Fibroblast of lung (primary cell): ENCODE results near the gene ATP1B3. TPM values are rescaled to one million over a fixed set of nuclear protein-coding genes. Genes with fewer than 3 reads are reported as not detected.

ENCODE experiments used
- DNase-seq, 2 donors: peaks; one replicate each; pipeline versions ENCODE4 v3.0.0 to v3.0.0-alpha.2; 2010; ENCODE audit warnings: low read depth in 2 of 2
- H2AFZ ChIP-seq: 2 replicates; pipeline ENCODE4 v1.5.1; 2012; ENCODE audit warnings: low read length, control low read depth, inconsistent platforms
- H3K27ac ChIP-seq: 2 replicates; pipeline ENCODE4 v1.5.1; 2011; ENCODE audit warnings: low read length, control low read depth; ENCODE audit not compliant: insufficient read depth
- H3K27me3 ChIP-seq: 2 replicates; pipeline ENCODE4 v1.5.1; 2011; ENCODE audit warnings: mild to moderate bottlenecking, low read length; ENCODE audit not compliant: control insufficient read depth, insufficient read depth
- H3K36me3 ChIP-seq: 2 replicates; pipeline ENCODE4 v1.5.1; 2011; ENCODE audit warnings: low read length; ENCODE audit not compliant: control insufficient read depth, insufficient read depth
- H3K4me1 ChIP-seq: 2 replicates; pipeline ENCODE4 v1.5.1; 2011; ENCODE audit warnings: low read length; ENCODE audit not compliant: control insufficient read depth, insufficient read depth; ENCODE audit errors: extremely low read depth
- H3K4me2 ChIP-seq: 2 replicates; pipeline ENCODE4 v1.5.1; 2011; ENCODE audit warnings: low read length, control low read depth; ENCODE audit not compliant: insufficient read depth; ENCODE audit errors: extremely low read depth
- H3K4me3 ChIP-seq, 4 experiments: fragments of 200-600 bp in 1 of 4; sonication (generic) in 1 of 4; replicated peaks in 1 of 4; 2 replicates each; pipeline ENCODE4 v1.5.1; 2011 to 2016; ENCODE audit warnings: low read length in 4 of 4, low read depth in 3 of 4, mild to moderate bottlenecking in 3 of 4, control low read depth in 2 of 4, inconsistent platforms in 1 of 4, mixed read lengths in 1 of 4; ENCODE audit not compliant: insufficient read depth in 1 of 4; ENCODE audit errors: control extremely low read depth in 1 of 4
- H3K79me2 ChIP-seq: 2 replicates; pipeline ENCODE4 v1.5.1; 2012; ENCODE audit warnings: mild to moderate bottlenecking, low read length, inconsistent platforms; ENCODE audit not compliant: control insufficient read depth, insufficient read depth
- H3K9ac ChIP-seq: 2 replicates; pipeline ENCODE4 v1.5.1; 2011; ENCODE audit warnings: mild to moderate bottlenecking, low read length, control low read depth; ENCODE audit not compliant: insufficient read depth
- H3K9me3 ChIP-seq: 2 replicates; pipeline ENCODE4 v1.5.1; 2012; ENCODE audit warnings: low read depth, low read length; ENCODE audit not compliant: control insufficient read depth, insufficient read depth
- H4K20me1 ChIP-seq: 2 replicates; pipeline ENCODE4 v1.5.1; 2011; ENCODE audit warnings: low read length; ENCODE audit not compliant: control insufficient read depth, insufficient read depth; ENCODE audit errors: extremely low read depth
- EZH2 ChIP-seq: IDR thresholded peaks from 2 replicates; pipeline ENCODE4 v1.5.1; 2012; ENCODE audit warnings: low read length, control low read depth, mild to moderate bottlenecking; ENCODE audit errors: missing control alignments
- polyA minus RNA-seq: library from RNA; depleted of rRNA, polyadenylated mRNA; stranded (reverse); fragments of >200 nt; gene quantifications from 2 replicates; pipeline ENCODE4 v1.2.3, GENCODE V29; 2011; ENCODE audit warnings: low replicate concordance
- polyA plus RNA-seq, 2 donors: library from polyadenylated mRNA; depleted of rRNA in 1 of 2; stranded (reverse) in 1 of 2; unstranded in 1 of 2; fragments of >200 nt; gene quantifications; 2 replicates each; pipeline ENCODE4 v1.2.1, GENCODE V29; 2011 to 2012; ENCODE audit warnings: missing spikeins in 1 of 2
- total RNA-seq: library from RNA; depleted of rRNA; stranded (reverse); fragments of >200 nt; gene quantifications from 2 replicates; pipeline ENCODE4 v1.2.1, GENCODE V29; 2014
- TF ChIP-seq, protein P1 (sequence below), 2 donors: IDR thresholded peaks in 1 of 2; conservative IDR thresholded peaks in 1 of 2; 1 replicate in 1 of 2; 2 replicates in 1 of 2; pipeline ENCODE4 v1.5.1; 2011 to 2012; ENCODE audit warnings: low read length in 2 of 2, control low read depth in 1 of 2, inconsistent platforms in 1 of 2, low read depth in 1 of 2, mild to moderate bottlenecking in 1 of 2

ATP1B3 gene
- total RNA-seq (24.7 and 55.8 TPM in 2 replicates), polyA plus RNA-seq (243 and 257 TPM in 2 replicates), polyA minus RNA-seq (36.0 and 44.8 TPM in 2 replicates)
- polyA plus RNA-seq (2012) = 142 and 165 TPM in 2 replicates

GRCh38 chr3:141876381-141876890 is at the start of gene ATP1B3:
Gene ATP1B3, plus strand, starts transcription at chr3:141876643. Its CDS starts 159 bp downstream, at chr3:141876802.
- H3K27ac ChIP-seq = peak within 1 kb of the TSS; percentile 94
- H3K4me1 ChIP-seq = peaks cover 4% of the 10 kb centered on the region
- TF ChIP-seq, protein P1, sequence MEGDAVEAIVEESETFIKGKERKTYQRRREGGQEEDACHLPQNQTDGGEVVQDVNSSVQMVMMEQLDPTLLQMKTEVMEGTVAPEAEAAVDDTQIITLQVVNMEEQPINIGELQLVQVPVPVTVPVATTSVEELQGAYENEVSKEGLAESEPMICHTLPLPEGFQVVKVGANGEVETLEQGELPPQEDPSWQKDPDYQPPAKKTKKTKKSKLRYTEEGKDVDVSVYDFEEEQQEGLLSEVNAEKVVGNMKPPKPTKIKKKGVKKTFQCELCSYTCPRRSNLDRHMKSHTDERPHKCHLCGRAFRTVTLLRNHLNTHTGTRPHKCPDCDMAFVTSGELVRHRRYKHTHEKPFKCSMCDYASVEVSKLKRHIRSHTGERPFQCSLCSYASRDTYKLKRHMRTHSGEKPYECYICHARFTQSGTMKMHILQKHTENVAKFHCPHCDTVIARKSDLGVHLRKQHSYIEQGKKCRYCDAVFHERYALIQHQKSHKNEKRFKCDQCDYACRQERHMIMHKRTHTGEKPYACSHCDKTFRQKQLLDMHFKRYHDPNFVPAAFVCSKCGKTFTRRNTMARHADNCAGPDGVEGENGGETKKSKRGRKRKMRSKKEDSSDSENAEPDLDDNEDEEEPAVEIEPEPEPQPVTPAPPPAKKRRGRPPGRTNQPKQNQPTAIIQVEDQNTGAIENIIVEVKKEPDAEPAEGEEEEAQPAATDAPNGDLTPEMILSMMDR (conservative IDR thresholded peaks at IDR 0.05 in 1 of 2, IDR thresholded peaks at IDR 0.05 in 1 of 2; ENCODE audit: low read depth in 1 of 2, low read length in 2 of 2) = no peak
- TF ChIP-seq EZH2 = no peak
- peak within 1 kb of the TSS; percentile 97 for H2AFZ ChIP-seq
- no peaks in the 10 kb centered on the region for H3K36me3 ChIP-seq
- no peaks in the 10 kb centered on the region for H4K20me1 ChIP-seq
- H3K4me2 ChIP-seq = peak within 1 kb of the TSS; percentile 90
- H3K4me3 ChIP-seq = peak within 1 kb of the TSS; percentile 77 to 94 (median 89)
- peaks cover 43% of the 10 kb centered on the region for H3K79me2 ChIP-seq
- no peaks in the 10 kb centered on the region for H3K27me3 ChIP-seq
- DNase-seq = peak; percentile 76 to 83
- H3K9ac ChIP-seq = peak within 1 kb of the TSS; percentile 93
- no peaks in the 10 kb centered on the region for H3K9me3 ChIP-seq

DNA sequence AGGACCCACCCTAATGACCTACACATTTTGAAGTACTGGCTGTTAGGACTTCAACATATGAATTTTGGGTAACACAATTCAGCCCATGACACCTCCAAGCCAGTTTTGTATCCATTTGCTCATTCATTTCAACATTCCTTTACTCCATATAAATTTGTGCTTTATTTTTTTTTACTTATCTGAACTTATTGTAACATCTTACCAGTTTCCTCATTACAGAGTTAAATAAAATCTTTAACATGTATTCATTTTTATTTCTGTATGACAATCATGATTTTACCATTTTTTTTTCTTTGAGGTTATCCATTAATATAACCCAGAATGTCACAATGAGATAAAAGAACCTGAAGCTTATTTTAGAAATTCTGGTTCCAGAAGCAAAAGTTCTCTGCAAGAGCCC is 48.0 kb upstream of the ATP1B3 start:
- Histone ChIP-seq H3K4me1 (no peaks in the 10 kb centered on the region), H3K4me3 (no peak overlapping the region), H3K4me2 (no peak overlapping the region), H2AFZ (no peak overlapping the region), H3K9me3 (no peaks in the 10 kb centered on the region), H3K79me2 (no peaks in the 10 kb centered on the region), H3K27me3 (peaks cover 5% of the 10 kb centered on the region), H4K20me1 (no peaks in the 10 kb centered on the region), H3K36me3 (no peaks in the 10 kb centered on the region), H3K9ac (no peak overlapping the region), H3K27ac (no peak overlapping the region)
- TF ChIP-seq, protein P1 (conservative IDR thresholded peaks at IDR 0.05 in 1 of 2, IDR thresholded peaks at IDR 0.05 in 1 of 2; ENCODE audit: low read depth in 1 of 2, low read length in 2 of 2) = no peak
- no peak for TF ChIP-seq EZH2
- no peak for DNase-seq

DNA sequence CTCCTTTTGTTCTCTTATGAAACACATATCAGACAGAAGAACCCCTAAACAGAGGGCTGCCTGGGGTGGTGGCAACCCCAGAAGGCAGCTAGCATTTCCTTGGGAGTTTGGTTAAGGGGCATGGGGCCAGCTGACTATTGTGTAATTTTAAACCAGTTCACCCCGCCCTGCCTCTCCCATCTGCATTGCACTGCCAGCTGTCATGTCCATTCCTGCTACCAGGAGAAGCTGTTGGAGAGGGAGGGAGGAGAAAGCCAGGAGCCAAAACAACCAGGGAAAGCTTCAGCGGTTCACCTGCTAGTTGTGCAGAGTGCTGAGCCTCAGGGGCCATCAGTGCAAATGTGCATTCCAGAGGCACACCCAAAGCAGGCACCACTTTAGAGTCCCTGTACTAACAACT is 47.6 kb upstream of the ATP1B3 start:
- Histone ChIP-seq H3K4me2 (no peak overlapping the region), H3K27ac (no peak overlapping the region), H3K27me3 (peaks cover 5% of the 10 kb centered on the region), H3K79me2 (no peaks in the 10 kb centered on the region), H3K9ac (no peak overlapping the region), H3K4me1 (no peaks in the 10 kb centered on the region), H3K9me3 (no peaks in the 10 kb centered on the region), H3K36me3 (no peaks in the 10 kb centered on the region), H2AFZ (no peak overlapping the region), H3K4me3 (no peak overlapping the region), H4K20me1 (no peaks in the 10 kb centered on the region)
- TF ChIP-seq, protein P1 (conservative IDR thresholded peaks at IDR 0.05 in 1 of 2, IDR thresholded peaks at IDR 0.05 in 1 of 2; ENCODE audit: low read depth in 1 of 2, low read length in 2 of 2) = no peak
- no peak for TF ChIP-seq EZH2
- peak in 1 of 2 donors; percentile 47 for DNase-seq
